OCI-LY7 (cell line): ENCODE results near the gene NAA40.

ENCODE experiments used
- CTCF ChIP-seq: fragments of 200-600 bp; sonication (generic); conservative IDR thresholded peaks from 2 replicates; pipeline ENCODE4 v1.5.1; 2014; ENCODE audit warnings: mild to moderate bottlenecking, antibody characterized with exemption, low read length, moderate library complexity, mixed read lengths
- EZH2phosphoT487 ChIP-seq: fragments of 200-600 bp; sonication (generic); IDR thresholded peaks from 2 replicates; pipeline ENCODE4 v1.6.1; 2018; ENCODE audit warnings: low read depth, borderline replicate concordance, mild to moderate bottlenecking, mixed run types, antibody characterized with exemption, low read length, moderate library complexity, mixed read lengths

GRCh38 chr11:63907808-63908530 is 30.8 kb upstream of the NAA40 start:
- no peak for TF ChIP-seq CTCF
- no peak for TF ChIP-seq EZH2phosphoT487
